GM21360 (cell line): ENCODE results near the gene EFNA3.

Experiments used
- ATAC-seq: cut with Tn5 transposase; IDR thresholded peaks from one replicate; pipeline ENCODE4 v1.9.1; 2021; ENCODE audit warnings: mild to moderate bottlenecking, moderate library complexity; ENCODE audit not compliant: unreplicated experiment

Gene EFNA3

DNA sequence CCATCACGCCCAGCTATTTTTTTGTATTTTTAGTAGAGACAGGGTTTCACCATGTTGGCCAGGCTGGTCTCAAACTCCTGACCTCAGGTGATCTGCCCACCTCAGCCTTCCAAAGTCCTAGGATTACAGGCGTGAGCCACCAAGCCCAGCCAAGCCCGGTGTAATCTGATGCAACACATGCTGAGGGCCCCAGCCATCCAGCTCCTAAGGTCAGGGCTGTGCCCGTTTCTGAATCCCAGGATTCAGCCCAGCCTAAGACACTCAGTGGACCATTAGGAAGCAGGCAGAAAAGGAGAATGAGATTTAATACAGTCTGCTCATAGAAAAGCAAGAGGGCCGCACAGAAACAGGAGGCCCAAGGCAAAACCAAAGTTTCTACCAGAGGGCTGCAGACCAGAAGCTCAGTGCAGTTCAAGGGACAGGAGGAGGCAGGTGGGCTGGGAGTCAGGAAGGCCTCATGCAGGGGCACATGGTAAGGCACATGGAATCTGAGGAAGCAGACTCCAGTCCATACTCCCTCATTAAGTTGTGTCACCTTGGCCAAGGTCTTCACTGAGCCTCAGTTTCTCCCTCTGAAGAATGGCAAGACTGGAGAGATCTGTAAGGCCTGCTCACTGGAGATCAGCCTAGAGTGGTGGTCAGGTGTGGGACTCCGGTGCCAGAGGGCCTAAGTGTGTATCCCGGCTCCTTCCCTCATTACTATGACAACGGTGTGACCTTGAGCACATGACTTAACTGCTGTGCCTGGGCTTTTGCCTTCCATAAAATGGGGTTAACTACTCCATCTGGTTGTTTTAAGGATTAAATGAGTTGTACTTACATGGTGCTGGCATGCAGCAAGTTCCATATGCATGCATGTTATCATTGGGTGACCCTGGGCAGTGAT lies 29.9 kb upstream of the EFNA3 start:
- no peak for ATAC-seq

DNA sequence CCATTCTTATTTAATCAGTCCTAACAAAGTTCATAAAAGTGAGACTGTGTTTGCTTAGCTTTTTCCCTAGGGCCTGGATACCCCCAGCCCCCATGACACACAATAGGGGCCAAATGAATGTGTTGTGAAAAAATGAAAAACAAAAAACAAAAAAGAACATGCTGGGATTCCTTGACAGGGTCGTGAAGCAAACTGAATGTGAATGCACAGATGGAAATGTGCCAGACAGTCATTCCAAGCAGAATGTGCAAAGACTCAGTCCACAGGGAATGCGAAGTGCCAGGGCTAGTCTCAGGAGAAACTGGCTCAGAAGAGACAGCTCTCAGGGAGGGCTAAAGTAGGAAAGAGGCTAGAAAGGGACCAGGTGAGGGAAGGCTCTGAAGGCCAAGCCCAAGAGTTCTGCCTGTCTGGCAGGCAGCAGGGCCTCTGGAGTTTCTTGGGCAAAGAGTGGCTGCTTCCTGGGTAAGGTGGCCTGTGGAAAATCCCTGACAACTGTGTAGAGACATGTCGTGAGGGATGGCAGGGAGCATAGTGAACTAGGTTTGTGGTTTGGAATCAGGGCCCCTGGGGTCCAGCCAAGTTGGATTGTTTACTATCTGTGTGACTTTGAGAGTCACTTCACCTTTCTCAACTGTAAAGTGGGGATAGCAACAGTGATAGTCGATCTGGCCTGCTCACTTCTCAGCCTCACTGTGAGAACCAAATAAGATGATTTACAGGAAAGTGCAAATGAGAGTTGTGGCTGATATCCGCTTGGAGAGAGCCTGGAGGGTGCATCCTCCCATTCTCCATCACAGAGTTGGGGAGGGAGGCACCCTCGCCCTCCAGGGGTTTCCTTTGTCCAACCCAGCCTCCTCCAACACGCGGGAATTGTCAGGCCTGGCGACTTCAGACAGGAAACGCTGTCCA lies 28.7 kb upstream of the EFNA3 start:
- no peak for ATAC-seq

- ATAC-seq = peak; percentile 50
These were observed 27.9 kb upstream of the EFNA3 start, which contains the start of gene ADAM15 for GRCh38 chr1:155050560-155051341. ADAM15 (plus strand) TSS chr1:155051316; CDS start chr1:155051387, 71 bp downstream.

DNA sequence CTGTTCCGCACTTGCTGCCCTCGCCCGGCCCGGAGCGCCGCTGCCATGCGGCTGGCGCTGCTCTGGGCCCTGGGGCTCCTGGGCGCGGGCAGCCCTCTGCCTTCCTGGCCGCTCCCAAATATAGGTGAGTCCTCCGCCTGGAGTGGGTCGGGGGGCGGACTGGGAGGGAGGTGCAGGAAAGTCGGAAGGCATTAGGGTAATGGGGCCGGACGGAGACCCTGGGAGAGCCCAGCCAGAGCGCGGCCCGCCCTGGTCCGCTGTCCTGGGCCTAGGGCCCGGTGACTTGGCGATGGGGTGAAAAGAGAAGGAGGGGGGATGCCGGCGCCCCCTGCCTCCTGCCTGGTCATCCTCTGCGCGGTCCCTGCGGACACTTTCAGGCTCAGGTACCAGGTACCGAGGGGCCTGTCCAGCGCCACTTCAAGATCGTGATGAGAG lies 27.3 kb upstream of the EFNA3 start:
- ATAC-seq = no peak

DNA sequence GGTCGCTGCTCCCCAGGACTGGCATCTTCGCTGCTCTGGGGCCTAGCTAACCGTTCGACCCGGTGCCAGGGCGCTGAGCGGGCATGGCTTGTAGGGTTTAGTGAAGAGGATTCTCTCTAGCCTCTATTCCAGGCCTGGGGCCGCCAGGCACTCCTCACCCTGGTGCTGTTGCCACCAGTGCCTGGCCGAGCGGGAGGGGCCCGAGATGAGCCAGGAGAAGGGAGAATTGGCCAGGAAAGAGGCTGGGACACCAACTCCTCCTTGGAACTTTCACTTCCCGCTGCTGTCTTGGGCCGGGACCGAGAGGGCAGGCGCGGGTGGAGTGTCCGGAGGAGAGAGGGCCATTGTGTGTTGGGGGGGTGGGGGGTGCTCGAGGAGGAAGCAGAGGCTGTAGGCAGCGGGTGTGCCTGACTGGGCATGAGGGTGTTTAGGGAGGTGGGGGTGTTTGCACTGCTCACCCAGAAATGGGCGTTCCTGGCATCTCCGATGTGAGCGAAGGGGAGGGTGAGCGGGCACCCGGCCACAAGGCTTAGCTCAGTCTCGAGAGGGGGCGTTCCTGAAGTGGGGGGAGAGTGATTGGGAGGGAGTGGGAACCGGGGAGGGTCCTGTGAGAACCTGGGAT lies 26.7 kb upstream of the EFNA3 start:
- ATAC-seq = no peak

DNA sequence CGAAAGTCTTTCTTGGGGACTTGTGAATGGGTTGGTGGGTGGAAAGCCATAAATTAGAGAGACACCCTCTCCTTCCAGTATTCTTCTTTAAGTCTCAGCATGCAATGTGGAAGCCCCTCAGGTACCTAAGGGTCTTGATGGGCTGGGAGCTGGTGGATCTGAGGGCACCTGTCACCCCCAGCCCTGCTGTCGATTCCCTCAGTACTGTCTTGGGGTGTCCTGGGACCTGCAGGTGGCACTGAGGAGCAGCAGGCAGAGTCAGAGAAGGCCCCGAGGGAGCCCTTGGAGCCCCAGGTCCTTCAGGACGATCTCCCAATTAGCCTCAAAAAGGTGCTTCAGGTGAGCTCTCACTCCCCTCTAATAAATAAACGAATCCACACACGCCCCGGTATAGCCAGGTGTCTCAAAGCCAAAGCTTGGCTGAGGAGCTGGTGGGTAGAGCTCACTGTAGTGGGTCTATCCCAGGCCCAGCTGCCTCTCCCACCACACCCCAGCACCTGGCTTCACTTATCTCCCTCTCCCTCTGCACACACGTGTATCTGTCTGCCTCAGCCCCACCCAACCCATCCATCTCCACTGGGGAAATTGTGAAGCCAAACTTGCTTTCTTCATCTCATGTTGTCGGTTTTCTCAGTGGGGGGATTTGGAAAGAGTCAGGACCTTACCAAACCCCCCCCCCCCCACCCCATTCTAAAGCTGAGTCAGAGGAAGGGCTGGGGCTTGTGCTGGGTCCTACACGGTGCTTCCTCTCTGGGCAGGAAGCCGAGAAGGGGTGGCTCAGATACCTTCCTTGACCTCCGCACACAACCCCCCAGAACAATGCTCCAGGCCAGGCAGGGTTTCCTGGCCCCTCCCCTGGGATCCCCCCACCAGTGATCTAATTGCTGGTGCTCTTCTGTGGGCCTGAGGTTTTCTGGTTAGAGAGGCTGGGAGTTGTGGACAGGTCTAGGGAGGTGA lies 25.9 kb upstream of the EFNA3 start:
- ATAC-seq = no peak

- no peak for ATAC-seq
These were observed 25.0 kb upstream of the EFNA3 start for GRCh38 chr1:155053531-155054105.

GRCh38 chr1:155057104-155057503 lies 21.5 kb upstream of the EFNA3 start:
- ATAC-seq = no peak

DNA sequence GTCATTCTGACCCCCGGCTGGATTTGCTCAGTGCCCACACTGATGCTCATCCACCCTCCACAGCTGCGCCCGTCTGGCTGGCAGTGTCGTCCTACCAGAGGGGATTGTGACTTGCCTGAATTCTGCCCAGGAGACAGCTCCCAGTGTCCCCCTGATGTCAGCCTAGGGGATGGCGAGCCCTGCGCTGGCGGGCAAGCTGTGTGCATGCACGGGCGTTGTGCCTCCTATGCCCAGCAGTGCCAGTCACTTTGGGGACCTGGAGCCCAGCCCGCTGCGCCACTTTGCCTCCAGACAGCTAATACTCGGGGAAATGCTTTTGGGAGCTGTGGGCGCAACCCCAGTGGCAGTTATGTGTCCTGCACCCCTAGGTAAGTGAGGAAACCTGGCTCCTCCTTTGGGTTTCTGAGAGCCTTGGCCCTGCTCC lies 20.8 kb upstream of the EFNA3 start:
- ATAC-seq = no peak

DNA sequence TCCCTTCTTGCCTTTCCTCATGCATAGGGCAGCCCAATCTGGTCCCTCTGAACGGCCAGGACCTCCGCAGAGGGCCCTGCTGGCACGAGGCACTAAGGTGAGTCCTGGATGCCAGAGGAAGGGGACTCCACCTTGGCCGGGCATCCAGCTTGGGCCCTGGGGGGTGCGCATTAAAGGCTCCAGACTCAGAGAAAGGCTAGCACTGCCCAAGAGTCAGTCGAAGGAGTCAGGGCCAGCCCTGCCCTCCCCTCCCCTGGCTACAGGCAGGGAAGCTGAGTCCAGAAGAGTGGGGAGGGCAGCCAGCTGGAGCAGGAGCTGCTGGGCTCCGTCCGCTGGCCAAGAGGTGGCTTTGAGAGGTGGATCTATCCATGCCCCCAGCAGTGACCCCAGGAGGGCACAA lies 17.9 kb upstream of the EFNA3 start:
- ATAC-seq = no peak

DNA sequence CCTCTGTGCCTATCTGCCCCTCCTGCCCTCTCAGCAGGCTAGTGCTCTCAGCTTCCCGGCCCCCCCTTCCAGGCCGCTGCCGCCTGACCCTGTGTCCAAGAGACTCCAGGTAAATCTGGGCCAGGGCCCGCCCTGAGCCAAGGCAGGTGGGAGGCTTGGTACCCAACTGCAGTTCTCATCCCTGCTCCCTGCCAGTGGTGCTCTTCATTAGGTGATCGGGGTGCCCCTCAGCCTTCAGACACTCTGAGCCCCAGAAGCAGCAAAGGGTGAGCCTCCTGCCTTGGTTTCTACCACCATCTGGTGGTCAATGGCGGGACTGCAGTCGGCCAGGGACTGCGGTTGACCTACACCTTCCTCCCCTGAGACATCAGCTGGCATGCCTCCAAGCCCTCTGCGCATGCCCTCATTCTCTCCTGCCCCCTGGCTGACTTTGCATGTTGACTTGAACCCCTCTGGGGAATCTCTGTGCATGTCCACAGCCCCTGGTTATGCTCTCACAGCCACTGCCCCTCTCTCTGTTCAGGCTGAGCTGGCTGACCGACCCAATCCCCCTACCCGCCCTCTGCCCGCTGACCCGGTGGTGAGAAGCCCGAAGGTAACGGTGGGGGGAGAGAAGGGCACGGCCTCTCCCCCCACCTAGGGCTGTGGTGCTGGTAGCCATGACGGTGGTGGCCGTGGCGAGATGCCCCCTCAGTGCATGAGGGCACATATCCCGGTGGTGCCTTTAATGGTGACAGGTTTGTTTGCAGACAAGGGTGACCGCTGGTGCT lies 17.1 kb upstream of the EFNA3 start:
- ATAC-seq = no peak

DNA sequence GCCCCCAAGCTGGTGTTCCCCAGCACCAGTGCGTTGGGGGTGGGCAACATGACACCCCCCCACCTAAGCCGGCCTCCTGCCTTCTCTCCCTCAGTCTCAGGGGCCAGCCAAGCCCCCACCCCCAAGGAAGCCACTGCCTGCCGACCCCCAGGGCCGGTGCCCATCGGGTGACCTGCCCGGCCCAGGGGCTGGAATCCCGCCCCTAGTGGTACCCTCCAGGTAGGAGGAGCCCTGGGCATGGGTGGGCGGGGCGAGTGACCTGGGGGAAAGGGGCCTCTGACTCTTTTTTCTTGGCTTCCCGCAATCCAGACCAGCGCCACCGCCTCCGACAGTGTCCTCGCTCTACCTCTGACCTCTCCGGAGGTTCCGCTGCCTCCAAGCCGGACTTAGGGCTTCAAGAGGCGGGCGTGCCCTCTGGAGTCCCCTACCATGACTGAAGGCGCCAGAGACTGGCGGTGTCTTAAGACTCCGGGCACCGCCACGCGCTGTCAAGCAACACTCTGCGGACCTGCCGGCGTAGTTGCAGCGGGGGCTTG lies 16.4 kb upstream of the EFNA3 start:
- no peak for ATAC-seq

DNA sequence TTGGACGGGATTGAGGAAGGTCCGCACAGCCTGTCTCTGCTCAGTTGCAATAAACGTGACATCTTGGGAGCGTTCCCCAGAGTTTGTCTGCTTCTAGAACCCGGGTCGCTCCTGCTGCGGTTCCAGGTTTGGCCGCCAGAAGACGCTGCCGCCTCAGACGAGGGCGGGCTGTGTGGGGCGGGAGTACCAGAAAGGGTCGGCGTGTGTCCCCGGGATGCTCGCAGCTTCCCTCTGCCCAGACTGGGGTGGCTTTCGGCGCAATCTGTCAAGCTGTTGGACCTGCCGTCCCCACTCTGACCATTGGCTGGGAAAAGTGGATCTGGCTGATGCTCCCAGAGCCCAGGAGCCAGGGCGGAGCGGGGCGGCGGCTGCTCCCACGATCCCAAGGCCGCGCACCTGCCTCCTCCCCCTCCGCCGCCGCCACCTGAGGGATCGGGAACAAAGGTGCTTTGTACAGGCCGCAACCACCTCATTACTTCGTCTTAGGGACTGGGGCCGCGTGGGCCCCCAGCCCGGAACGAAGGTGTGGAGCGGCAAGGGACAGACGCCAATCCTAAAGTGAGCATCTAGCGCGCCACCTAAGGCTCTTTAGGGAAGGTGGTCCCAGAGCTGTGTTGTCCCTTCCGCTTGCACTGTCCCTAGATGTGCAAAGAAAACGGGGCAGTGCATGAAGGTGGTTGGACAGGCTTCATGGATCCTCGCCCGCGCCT lies 15.8 kb upstream of the EFNA3 start:
- ATAC-seq = no peak

DNA sequence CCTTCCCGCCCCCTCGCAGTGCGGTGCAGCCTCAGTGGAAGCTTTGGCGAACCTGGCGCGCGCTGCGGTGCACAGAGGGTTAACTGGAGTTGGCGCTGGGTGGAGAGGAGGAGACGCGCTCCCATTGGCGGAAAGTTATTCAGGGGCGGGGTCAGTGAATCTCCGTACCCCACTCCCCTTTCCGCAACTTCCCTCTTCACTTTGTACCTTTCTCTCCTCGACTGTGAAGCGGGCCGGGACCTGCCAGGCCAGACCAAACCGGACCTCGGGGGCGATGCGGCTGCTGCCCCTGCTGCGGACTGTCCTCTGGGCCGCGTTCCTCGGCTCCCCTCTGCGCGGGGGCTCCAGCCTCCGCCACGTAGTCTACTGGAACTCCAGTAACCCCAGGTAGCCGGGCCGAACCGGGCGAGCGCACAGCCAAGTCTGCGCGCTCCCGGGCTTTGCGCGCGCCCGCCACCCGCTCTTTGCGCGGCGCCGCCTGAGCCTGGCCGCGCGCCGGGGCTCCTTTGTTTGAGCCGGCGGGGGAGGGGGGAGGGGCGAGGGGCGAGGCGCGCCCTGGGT lies 15.0 kb upstream of the EFNA3 start, which contains the start of gene EFNA4:
TSS of gene EFNA4 (plus strand) at position 191 of the 561 bp plus-strand sequence. CDS start at position 275, 84 bp downstream.
- ATAC-seq = peak; percentile 53

DNA sequence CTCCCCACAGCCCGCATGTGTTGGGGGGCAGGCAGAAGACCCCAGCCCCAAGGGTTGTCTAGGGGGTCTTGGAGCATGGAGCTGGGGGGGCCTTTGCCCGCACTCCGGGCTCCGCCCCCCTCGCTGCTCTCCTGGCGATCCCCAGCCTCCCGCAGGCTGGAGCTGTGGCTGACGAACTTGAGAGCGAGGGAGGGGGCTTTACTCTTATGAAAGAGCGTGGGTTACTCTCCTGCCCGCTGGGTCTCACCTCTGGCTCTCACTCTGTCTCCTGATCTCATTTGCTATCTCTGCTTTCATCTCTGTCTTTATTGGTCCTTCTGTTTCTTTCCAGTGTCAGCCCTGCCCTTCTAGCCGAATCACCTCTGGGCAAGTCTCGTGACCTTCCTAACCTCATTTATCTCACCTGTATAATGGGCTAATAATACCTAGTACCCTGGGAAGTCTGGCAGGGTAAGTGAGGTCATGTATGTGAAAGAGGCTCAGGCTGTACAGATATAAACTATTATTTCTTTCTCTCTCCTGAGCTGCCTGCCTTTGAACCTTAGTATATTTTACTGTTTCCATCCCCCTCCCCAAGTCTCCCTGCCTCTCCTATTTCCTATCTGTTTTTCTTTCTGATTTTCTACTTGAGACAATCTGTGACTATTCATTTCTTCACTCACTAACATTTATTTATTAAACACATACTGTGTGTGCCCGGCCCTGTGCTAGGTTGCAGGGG lies 14.4 kb upstream of the EFNA3 start:
- ATAC-seq = peak; percentile 11

DNA sequence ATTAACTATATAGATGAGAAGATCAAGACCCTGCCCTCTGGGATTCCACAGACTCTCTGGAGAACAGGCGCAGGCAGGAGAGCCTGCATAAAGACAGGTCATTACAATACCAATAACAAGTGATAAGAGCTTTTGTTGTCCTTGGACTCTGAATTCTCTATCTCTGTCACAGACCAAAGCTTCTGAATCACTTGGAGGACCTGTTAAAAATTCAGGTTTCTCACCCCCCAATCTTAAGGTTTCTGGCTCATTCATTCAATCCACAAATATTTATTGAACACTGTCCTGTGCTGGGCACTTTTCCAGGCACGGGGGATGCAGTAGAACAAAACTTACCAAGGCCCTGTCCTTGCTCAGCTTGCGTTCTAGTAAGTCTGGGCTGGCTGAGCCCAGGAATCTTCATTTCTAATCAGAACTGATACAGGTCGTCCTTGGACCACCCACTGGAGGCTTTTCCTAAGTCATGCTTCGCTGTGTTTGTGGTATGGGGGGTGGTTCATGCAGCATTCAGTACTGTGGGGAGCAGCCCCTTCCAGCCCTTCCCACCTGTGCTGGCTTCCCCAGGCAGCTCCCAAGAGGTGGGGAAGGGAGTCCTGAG lies 13.7 kb upstream of the EFNA3 start:
- no peak for ATAC-seq
